Ureter (tissue), 1 donor: ENCODE measurements around the gene GARNL3. TPM values are rescaled to one million over a fixed set of nuclear protein-coding genes. Genes with fewer than 3 reads are reported as not detected.

ENCODE experiments used
- DNase-seq: peaks from one replicate; pipeline ENCODE4 v3.0.0-alpha.2; 2020; ENCODE audit warnings: low spot score
- total RNA-seq: library from RNA; stranded (reverse); gene quantifications from one replicate; pipeline ENCODE4 v1.2.4, GENCODE V29; 2023
- donor health status: DM: yes; HTN: yes; CAD: no.

Gene GARNL3
- total RNA-seq, 1 donor from 2014 or later, result 59.0 TPM

DNA sequence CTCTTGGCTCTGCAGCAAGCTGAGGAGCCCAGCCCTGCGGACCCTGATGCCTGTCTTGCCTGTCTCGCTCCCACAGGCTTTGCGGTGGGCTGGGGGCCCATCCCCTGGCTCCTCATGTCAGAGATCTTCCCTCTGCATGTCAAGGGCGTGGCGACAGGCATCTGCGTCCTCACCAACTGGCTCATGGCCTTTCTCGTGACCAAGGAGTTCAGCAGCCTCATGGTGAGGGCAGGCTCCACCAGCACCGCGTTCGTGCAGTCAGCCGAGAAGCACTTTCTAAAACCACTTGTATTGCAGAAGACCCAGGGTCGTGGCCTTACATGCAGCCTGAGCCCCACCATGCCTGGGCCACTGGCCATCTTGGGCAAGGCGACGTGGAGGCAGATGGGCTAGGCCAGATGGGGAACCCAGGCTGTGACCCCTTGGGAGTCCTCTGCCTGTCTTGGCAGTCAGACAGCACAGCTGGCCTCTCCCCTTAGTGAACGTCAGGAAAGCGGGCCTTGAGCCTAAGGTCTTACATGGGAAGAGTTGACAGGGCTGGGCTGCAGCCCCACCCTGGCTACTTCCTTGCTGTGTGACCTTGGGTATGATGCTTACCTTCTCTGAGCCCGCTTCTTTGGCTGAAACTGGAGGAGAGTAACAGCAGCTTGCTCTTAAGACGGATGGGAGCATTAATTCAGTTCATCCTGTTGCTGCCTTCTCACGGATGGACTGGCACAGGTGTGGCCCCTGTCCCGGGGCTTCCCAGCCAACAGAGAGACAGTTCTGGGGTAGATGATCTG is 141.0 kb downstream of the GARNL3 start:
- no peak for DNase-seq

DNA sequence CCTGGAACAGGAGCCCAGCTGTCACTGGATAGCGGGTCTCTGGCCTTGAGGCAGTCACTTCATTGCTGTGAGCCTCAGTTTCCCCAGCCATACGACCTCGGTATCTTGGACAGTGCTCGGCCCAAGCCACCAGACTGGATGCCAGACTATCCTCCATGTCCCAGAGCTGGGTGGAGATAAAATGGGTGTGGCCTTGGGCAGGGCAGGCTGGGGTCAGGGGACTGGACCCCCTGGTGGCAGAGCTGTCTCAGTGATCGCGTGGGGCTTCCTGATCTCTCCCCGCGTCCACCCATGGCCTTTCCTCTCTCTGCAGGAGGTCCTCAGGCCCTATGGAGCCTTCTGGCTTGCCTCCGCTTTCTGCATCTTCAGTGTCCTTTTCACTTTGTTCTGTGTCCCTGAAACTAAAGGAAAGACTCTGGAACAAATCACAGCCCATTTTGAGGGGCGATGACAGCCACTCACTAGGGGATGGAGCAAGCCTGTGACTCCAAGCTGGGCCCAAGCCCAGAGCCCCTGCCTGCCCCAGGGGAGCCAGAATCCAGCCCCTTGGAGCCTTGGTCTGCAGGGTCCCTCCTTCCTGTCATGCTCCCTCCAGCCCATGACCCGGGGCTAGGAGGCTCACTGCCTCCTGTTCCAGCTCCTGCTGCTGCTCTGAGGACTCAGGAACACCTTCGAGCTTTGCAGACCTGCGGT is 142.4 kb downstream of the GARNL3 start:
- DNase-seq, result no peak

DNA sequence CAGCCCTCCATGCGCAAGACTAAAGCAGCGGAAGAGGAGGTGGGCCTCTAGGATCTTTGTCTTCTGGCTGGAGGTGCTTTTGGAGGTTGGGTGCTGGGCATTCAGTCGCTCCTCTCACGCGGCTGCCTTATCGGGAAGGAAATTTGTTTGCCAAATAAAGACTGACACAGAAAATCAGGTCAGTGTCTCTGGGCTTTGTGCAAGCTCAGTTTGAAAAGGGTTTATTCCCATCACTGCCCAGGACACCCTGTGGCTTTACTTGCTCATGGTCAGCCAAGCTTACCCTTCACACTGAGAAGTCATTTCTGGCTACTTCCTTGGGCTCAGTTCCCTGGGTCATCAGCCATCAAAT is 142.9 kb downstream of the GARNL3 start:
- DNase-seq, result no peak

DNA sequence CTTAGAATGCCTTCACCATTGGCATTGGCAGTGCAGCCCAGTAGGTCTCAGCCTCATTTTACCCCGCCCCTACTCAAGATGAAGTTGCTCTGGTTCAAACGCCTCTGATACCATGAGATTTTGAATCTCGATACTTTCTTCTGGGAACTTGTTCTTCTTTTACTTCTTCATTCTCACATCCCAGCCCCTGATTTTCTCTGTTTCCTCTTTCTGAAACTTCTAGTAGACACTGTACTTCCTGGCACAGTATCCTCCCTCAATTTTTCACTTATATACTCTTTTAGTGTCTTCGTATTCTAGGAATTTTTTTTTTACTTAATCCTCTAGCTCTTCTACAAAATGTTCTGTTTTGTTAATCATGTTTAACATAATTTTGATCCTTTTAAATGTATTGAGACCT is 146.5 kb downstream of the GARNL3 start:
- no peak for DNase-seq

DNA sequence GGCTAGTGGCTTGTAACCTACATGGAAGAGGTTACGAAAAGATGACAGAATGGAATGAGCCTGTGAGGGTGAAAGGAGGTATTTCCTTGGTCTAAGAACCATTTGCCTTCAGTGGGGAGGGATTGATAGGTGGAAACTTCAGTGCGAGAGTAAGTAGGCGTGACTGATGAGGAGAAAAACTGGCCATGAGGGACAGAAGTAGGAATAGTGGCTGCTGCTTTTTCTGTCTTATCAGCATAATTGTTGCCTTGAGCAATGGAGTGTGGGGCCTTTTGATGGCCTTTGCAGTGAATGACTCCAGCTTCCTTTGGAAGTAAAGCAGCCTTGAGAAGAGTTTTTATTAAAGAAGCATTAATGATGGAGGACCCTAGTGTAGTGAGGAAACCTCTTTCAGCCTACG is 150.6 kb downstream of the GARNL3 start:
- no peak for DNase-seq

DNA sequence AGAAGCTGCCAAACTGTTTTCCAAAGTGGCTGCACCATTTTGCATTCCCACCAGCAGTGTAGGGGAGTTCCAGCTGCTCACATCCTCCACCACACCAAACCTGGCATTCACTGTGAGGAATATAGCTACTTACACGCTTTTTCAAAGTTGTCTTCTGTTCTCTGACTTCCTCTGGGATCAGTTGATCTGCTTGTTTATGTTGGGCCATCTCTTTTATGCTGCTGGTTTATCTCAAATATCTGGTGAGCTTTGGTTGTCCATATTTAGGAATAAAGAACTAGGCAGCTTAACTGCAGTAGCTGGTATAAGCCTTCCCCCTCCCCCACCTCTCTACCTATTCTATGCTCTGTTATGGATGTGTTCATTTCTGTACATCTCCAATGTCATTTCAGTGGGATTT is 151.1 kb downstream of the GARNL3 start:
- DNase-seq, result no peak

DNA sequence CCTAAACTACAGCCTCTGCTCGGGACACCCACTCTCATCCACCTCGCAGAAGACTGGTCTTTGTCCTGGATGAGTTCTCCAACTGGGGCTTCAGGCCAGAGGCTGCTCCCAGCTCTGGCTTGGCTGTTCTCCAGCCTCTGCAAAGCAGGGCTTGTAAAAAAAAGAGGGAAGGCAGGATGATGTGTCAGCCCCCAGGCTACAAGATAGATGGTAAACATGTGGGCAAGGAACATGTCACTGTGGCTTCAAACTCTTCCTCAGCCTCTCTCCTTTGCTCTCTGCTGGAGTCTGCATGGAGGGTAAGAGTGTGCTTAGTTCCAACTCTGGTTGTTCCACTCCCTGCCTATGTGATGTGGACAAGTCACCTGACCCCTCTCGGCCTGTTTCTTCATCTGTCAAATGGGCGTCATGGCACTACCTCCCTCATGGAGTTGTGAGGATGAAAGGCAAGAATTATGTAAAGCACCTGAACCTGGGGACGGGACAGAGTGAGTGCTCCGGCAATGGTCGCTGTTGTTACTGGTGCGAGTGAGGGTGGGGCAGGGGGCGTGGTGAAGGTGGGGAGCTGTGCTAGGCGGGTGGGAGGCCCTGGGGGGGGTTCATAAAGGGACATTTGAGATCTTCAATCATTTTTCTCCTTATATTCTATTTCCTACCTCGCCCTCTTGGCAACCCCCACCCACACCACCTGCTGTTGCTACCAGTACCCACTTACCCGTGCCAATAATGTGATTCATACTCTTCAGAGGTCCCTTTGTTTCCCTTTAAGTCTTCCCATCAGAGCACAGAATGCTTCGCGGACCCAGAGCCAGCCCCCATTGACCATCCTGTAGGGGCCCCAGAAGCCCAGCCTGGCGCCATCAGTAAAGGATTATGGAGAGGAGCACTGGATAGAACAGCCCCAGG is 152.8 kb downstream of the GARNL3 start:
- DNase-seq, result no peak

DNA sequence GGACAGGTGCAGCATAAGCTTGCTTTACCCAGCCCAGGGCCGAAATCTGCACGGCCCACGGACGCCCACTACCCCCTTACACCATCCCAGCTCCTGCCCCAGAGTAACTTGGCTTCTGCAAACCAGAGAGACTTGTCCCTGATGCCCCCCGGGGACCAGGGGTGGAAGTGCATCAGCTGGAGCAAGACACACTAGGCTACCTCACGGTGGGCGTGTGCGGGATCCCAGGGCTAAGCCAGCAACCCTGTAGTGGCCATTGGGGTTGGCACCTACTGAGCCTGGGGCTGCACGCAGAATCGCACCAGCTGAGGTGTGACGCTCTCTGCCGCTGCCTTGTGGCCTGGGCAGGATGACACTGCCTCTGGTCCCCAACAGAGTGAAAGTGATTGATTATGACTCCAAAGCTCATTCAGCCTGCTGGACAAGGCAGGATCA is 153.5 kb downstream of the GARNL3 start:
- DNase-seq, result no peak

DNA sequence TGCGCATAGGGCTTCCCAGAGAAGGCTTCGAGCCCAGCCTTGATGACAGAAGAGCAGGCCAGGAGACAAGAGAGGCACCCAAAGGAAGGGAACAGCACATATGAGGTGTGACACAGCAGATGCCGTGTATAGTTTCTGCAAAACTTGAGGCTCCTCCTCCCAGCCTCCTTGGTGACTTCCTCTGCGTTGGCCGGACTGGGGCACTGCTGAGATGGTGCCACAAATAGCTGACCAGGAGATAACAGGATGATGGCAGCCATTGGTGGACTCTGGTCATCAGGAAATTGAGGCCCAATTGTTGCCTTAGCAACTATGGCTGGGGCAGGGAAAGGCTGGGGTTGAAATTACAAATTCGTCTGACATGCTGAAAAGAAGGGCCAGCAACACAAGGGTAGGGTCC is 154.8 kb downstream of the GARNL3 start:
- DNase-seq, result no peak

DNA sequence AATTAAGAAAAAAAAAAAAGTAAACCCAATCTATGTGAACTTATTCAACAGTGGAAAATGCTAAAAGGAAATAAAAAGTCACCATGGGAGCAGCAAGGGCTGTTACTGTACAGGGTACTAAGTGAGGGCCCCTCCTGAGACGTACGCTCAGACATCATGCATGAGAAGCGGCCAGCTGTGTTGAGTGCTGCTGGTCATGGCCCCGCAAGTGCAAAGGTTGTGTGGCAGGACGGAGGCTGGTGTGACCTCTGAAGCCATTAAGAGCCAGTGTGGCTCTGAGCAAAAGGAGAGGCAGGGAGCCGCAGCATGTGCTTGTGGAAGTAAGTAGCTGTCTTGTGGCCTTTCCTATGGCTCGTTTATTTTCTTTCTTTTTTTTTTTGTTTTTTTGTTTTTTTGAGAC is 156.5 kb downstream of the GARNL3 start:
- DNase-seq, result no peak

DNA sequence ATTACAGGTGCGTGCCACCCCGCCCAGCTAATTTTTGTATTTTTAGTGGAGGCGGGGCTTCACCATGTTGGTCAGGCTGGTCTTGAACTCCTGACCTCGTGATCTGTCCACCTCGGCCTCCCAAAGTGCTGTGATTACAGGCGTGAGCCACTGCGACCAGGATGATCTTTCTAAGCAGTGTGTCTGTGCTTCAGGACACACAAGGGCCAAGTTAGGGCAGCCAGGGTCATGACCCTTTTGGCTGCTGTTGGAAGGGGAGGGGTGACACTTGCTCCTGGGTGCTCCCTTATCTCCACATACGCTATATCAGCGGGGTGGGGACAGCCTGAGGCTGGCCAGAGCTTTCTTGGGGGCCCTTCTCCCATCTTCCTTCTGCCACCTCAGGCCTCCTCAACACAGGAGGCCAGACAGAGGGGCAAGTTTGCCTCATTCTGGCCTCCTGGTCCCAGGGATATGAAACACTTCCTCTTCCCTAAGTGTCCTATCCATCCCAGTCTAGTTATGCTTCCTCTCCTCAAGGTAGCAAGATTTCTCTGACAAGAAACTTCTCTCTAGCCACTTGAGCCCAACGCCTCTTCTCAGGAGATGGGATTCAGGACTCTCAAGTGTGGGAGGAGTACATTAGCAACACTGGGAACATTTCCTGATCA is 157.7 kb downstream of the GARNL3 start:
- no peak for DNase-seq

DNA sequence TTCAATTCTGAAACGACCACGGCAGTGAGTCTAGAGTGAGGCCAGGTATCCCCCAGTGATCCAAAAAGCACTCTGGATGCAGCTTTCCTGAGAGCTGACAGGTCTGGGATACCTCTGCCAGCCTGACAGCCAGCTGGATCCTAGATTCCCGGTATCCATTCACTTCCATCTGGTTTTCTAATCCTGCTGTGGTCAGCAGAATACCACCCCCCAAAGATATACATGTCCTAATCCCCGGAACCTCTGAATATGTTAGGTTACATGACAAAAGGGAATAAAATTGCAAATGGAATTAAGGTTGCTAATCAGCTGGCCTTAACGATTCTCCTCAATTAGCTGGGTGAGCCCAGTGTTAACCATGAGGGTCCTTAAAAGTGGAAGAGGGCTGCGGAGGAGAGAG is 158.2 kb downstream of the GARNL3 start:
- DNase-seq, result no peak

DNA sequence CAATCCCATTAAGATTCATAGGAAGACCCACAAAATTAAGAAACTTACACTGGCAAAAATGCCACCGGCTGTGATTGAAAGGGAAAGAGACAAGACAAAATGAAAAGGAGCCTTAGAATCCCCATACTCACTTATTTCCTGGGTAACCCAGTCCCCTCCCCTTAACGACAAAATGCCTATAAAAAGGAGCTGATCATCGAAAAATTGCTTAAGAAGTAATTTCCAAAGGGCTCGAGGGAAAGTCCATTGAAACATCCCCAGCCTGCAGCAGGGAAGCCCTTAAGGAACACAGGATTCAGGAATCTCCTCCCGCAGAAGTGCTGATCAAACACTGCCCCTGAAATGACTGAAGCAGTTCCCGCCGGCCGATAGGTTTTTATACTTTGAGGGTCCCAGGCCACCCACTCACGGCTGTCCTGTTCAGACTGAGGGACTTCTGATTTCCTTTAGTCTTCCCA is 158.9 kb downstream of the GARNL3 start:
- DNase-seq, result no peak

DNA sequence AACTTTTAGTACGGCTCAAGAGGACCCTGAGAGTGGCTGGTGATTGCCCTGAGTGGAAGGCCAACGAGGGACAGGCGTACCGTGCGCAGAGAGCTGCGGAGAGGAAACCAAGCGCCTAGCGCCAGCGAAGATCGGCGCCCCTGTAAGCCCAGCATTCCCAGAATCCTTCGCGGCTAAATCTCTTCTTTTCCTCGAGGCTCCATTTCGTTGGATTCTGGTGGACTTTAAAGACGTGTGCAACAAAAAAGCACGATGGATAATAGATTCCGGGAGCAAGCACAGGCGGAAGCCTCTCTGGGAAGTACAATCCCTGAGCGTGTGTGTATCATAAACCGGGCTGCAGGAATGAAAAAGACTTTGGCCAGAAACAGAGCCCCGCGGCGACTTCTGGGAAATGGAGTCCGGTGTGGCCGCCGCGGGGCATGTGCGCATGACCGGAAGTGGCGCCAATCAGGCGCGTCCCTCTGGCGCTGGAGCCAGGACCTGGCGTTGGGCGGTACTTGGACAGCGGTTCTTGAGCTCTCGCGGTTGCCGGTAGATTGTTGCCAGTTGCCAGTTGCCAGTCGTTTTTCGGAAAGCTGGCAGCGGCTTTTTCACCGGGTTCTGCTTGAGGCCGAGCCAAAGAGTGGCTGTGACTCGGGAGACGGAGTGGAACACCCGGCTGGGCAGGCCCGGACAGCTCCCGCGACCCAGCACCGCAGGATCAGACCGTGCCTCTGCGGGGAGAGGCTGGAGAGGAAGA is 159.5 kb downstream of the GARNL3 start, which contains the start of gene ZNF79:
Gene ZNF79, plus strand, starts transcription at position 449 of the 742 bp plus-strand sequence. CDS start 406 bp downstream, outside the sequence.
- peak; percentile 95 for DNase-seq

DNA sequence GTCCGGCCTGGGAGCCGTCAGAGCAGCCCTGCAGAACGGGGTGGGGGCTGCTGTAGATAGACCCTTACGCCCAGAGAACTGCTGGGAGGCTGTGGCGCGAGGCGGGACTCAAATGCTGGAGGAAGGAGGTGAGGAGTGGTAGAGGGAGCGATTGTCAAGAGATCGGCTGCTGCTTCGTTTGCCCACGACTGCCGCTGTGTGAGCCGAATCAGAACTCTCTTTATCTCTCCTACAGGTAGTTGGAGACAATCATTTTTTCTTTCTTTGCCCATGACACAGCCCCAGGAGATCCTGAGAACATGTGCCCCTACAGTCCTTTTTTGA is 160.1 kb downstream of the GARNL3 start:
- no peak for DNase-seq

DNA sequence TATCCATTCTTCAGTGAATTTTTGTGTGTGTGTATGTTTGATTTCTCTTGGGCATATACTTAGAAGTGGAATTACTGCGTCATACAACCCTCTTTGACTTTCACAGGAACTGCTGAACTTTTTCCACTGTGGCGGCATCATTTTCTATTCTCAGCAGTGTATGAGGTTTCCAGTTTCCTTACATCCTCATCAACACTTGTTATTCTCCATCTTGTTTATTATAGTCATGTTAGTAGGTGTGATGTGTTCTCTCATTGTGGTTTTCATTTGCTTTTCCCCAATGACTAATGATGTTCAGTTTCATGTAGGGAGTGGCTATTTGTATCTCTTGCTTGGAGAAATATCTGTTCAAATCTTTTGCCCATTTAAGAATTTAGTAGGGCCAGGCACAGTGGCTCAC is 162.2 kb downstream of the GARNL3 start:
- DNase-seq, result no peak

DNA sequence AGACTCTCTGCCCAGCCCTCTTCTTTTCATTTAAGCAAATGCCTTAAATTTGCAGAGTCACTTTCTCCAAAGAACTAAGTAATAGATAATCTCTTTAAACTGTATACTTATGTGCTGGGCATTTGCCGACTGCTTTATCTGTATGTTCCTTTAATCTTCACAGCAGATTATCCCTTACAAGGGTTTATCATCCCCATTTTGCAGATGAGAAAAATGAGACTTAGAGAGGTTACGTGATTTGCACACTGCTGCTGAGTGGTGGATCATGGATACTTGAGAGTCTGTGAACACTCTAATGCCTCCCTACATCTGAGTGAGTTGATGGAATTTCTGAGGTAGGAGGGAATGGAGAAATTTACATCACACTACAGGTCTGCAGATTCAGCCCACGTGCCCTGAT is 163.8 kb downstream of the GARNL3 start:
- DNase-seq, result no peak

DNA sequence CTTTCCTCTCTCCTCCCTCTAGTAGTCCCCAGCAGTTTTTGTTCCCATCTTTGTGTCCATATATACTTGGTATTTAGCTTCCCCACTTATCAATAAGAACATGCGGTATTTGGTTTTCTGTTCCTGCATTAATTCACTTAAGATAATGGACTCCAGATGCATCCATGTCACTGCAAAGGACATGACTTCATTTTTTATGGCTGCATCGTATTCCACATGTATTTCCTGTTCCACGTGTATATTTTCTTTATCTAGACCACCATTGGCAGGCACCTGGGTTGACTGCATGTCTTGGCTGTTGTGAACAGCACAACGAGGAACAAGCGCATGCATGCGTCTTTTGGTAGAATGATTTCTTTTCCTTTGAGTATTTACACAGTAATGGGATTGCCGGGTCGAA is 165.8 kb downstream of the GARNL3 start:
- DNase-seq, result no peak

DNA sequence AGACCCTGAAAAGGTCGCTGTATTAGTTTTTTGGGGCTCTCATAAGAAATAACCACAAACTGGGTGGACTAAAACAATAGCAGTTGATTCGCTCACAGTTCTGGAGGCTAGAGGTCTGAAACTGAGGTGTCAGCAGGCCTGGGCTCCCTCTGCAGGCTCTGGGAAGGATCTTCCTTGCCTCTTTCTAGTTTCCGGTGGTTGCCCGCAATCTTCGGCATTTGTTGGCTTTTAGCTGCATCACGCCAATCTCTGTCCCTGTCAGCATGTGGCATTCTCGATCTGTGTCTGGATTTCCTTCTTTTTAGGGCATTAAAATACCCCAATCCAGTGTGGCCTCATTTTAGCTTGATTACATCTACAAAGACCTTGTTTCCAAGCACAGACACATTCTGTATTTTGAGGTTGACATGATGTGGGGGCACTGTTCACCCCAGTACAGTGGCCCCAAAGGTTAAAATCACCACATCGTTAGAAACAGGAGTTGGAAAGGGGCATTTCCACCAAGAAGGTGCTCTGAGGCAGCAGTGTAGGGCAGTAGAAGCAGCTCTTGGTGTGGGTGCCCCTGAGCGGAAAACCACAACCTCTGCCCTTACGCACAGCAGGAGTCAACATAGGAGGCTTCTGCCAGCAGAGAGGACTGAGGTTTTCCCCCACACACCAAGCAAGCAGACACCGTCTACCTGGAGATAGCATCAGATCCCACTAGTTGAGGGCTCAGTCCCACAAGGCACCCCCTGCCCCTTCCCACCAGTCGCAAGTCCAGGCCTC is 173.1 kb downstream of the GARNL3 start:
- DNase-seq, result no peak

DNA sequence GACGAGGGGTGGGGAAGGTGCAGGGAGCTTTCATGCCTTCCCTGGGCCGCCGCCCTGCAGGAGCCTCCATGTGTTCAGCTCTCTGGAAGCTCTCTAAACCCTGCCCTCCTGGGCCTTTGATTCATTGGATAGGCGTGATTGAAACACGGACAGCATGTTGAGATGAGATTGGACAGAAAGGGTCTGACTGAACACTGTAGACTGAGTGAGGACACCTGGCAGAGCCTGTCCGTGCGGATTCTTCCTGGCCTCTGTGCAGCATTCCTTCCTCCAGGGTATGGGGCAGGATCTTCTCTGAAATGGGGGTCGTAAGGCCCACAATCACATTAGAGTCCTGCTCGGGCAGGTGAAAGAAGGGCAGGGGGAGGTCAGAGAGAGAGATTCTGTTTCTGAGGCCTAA is 173.8 kb downstream of the GARNL3 start:
- DNase-seq, result no peak
